GM23338 (cell line): ENCODE data around the gene FGF1.

Source experiments
- CTCF ChIP-seq, 2 experiments: fragments of 200-600 bp in 1 of 2; sonication (generic) in 1 of 2; conservative IDR thresholded peaks; 2 replicates each; pipeline versions ENCODE4 v1.5.1 to v1.6.1; 2016 to 2017; ENCODE audit warnings: antibody characterized with exemption in 2 of 2, low read depth in 2 of 2, mild to moderate bottlenecking in 2 of 2, moderate library complexity in 1 of 2
- POLR2AphosphoS5 ChIP-seq: IDR thresholded peaks from 2 replicates; pipeline ENCODE4 v1.6.1; 2016; ENCODE audit warnings: antibody characterized with exemption, low read depth

- TF ChIP-seq POLR2AphosphoS5, result no peak
- TF ChIP-seq CTCF (conservative IDR thresholded peaks at IDR 0.05; ENCODE audit: low read depth in 2 of 2), result no peak
Observed at GRCh38 chr5:142650060-142650459, 35.8 kb downstream of the FGF1 start.
